Measurements from ENCODE around the gene DTHD1.

DNA sequence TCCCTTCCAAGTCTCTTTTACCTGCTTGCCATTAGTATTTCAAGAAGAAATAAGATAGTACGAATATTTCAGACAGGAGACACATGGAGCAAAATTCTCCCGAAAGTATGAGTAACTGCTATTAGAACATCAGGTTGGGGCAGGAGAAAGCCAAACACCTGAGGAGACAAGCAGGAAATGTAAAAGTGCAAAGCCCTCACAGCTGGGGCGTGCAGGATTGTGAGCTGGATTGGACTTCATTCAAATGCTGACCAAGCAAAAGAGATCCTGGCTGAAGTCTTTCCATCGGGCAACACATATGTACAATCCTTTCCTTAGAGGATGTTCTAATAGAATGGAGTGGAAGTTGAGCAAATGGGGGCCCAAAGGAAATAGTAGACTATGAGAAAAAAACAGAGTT, 76.8 kb downstream of the DTHD1 start:
- TF ChIP-seq, protein P1, sequence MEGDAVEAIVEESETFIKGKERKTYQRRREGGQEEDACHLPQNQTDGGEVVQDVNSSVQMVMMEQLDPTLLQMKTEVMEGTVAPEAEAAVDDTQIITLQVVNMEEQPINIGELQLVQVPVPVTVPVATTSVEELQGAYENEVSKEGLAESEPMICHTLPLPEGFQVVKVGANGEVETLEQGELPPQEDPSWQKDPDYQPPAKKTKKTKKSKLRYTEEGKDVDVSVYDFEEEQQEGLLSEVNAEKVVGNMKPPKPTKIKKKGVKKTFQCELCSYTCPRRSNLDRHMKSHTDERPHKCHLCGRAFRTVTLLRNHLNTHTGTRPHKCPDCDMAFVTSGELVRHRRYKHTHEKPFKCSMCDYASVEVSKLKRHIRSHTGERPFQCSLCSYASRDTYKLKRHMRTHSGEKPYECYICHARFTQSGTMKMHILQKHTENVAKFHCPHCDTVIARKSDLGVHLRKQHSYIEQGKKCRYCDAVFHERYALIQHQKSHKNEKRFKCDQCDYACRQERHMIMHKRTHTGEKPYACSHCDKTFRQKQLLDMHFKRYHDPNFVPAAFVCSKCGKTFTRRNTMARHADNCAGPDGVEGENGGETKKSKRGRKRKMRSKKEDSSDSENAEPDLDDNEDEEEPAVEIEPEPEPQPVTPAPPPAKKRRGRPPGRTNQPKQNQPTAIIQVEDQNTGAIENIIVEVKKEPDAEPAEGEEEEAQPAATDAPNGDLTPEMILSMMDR (IDR thresholded peaks at IDR 0.05) = no peak
- TF ChIP-seq POLR2AphosphoS5 (IDR thresholded peaks at IDR 0.05) (no peak), POLR2A (IDR thresholded peaks at IDR 0.05) (no peak), EP300 (IDR thresholded peaks at IDR 0.05; ENCODE audit: low read depth) (no peak)
